Measurements from ENCODE around the gene CHCT1. TPM values are rescaled to one million over a fixed set of nuclear protein-coding genes. Genes with fewer than 3 reads are reported as not detected.

CHCT1 gene
- total RNA-seq, 4 donors from 2014 or later = not detected

- no peak for DNase-seq (ENCODE audit: low spot score)
- TF ChIP-seq CTCF (IDR thresholded peaks at IDR 0.05) = no peak
- no peak for ATAC-seq (ENCODE audit: low FRiP score)
These were observed 29.7 kb downstream of the CHCT1 start for GRCh38 chr17:60451965-60452364.

GRCh38 chr17:60455378-60455777, 33.1 kb downstream of the CHCT1 start:
- TF ChIP-seq CTCF (IDR thresholded peaks at IDR 0.05) = no peak

GRCh38 chr17:60457148-60457547, 34.9 kb downstream of the CHCT1 start:
- TF ChIP-seq CTCF (IDR thresholded peaks at IDR 0.05) = no peak
- ATAC-seq (ENCODE audit: low FRiP score) (no peak), DNase-seq (ENCODE audit: low spot score) (no peak)

More at GRCh38 chr17:60455378-60455777, 33.1 kb downstream of the CHCT1 start:
- DNase-seq (ENCODE audit: low spot score) (no peak), ATAC-seq (ENCODE audit: low FRiP score) (no peak)

- ATAC-seq (ENCODE audit: low FRiP score) = no peak
- no peak for TF ChIP-seq CTCF (IDR thresholded peaks at IDR 0.05)
These were observed 39.3 kb downstream of the CHCT1 start for GRCh38 chr17:60461584-60461983.

GRCh38 chr17:60463157-60463835, 41.0 kb downstream of the CHCT1 start:
- ATAC-seq (ENCODE audit: low FRiP score) = no peak
- TF ChIP-seq CTCF (IDR thresholded peaks at IDR 0.05) = no peak

More at GRCh38 chr17:60461584-60461983, 39.3 kb downstream of the CHCT1 start:
- no peak for DNase-seq (ENCODE audit: low spot score)

GRCh38 chr17:60464343-60464742, 42.1 kb downstream of the CHCT1 start:
- DNase-seq (ENCODE audit: low spot score) (no peak), ATAC-seq (ENCODE audit: low FRiP score) (no peak)
- TF ChIP-seq CTCF (IDR thresholded peaks at IDR 0.05) = no peak

More at GRCh38 chr17:60463157-60463835, 41.0 kb downstream of the CHCT1 start:
- no peak for DNase-seq (ENCODE audit: low spot score)

- DNase-seq (ENCODE audit: low spot score) (no peak), ATAC-seq (ENCODE audit: low FRiP score) (no peak)
- no peak for TF ChIP-seq CTCF (IDR thresholded peaks at IDR 0.05)
These were observed 46.1 kb downstream of the CHCT1 start for GRCh38 chr17:60468371-60468770.
